Activated T-cell treated with anti-CD3 and anti-CD28 coated beads for 48 hours (primary cell): ENCODE results near the gene BCHE.
"Not testable (repeated sequence)": the region's sequence is repeated elsewhere in the genome, so short reads cannot be mapped to it uniquely, and the experiment has no call there.

ENCODE experiments used
- DNase-seq: peaks from one replicate; pipeline ENCODE4 v3.0.0-alpha.2; 2020; ENCODE audit warnings: low read depth

Gene BCHE

DNA sequence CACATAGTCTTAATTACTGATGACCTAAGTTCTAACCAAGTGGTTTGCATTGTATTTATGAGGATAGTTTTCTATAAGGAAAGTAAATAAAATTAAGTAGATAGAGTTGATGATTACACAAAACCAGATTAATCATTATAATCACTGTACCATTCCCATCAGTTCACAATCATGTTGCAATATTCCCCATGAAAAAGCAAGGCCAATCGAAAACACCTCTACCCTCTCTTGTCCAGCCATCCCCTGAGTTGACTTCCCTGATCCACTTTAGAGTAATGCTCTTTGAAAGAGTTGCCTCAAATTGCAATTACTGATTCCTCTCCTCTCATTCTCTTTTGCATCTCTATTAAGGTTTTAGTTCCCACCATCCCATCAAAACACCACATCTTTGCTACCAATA is 21.0 kb downstream of the BCHE start:
- DNase-seq: no peak

GRCh38 chr3:165815682-165816081 is 21.5 kb downstream of the BCHE start:
- no peak for DNase-seq

GRCh38 chr3:165814380-165814779 is 22.8 kb downstream of the BCHE start:
- DNase-seq: no peak

DNA sequence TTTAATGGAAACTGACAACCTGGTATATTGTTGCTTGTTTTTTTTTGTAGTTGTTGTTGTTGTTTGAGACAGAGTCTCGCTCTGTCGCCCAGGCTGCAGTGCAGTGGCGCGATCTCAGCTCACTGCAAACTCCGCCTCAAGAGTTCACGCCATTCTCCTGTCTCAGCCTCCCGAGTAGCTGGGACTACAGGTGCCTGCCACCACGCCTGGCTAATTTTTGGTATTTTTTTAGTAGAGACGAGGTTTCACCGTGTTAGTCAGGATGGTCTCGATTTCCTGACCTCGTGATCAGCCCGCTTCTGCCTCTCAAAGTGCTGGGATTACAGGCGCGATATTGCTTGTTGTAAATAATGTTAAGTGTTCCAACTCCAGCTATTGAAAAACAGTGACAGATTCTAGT is 29.3 kb downstream of the BCHE start:
- DNase-seq: not testable (repeated sequence)

DNA sequence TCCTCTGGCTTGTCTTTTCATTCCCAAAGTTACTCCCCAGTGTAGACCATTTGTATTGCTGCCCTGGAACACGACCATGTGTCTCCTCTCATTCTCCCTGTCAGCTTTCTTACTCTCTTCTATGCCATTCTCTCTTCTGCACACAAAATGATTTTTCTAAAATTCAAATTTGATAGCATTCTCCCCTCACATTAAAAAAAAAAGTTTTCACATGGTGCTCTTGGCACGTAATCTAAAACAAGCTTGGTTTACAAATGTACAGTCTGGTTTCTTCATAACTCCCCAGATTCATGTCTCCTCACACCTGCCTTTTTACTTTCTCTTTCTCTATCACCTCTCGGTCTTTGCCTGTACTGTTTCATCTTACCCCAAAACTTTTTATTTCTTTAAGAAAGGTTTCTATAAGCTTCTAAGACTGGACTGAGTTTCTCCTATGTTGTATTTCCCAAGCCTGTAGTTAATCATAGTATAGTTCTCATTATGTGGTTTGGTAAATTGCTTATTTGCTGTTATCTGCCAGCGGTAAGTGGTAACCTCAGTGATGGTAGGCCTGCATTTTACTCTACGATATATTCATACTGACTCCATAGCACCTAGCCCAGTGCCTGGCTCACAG is 31.2 kb downstream of the BCHE start:
- DNase-seq: no peak

DNA sequence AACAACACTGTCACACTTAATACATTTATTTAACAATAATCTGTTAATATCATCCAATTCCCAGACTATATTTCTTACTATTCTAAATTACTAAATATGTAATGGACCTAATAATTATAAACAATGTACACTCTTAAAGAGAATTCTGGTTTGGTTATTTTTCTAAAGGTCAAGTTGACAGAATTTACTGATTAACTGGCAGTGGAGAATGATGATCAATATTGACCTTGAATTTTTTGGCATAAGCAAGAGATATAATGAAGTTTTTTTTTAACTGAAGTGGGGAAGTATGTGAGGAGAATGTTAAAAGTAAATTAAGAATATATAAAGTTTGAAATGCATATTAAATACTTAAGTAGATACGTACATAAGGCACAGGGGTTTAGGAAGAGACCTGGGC is 33.8 kb downstream of the BCHE start:
- DNase-seq: no peak

GRCh38 chr3:165800970-165801369 is 36.3 kb downstream of the BCHE start:
- no peak for DNase-seq

DNA sequence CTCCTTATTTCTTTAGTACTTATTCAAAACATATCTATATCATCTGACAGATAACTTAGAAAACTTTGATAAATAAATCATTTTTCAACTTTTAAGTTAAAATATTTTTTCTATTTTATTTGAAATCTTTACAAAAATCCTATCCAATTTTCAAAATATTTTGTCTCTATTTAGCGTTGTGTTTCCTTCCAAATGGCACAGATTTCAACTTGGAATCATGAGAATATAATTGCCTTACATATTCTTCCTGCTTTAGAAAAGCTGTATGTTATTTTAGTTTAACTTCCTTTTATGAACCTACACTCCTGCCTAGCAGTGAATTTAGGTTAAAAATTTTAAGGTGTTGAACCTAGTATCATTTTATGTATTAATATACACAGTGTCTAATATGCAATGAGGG is 38.2 kb downstream of the BCHE start:
- no peak for DNase-seq

DNA sequence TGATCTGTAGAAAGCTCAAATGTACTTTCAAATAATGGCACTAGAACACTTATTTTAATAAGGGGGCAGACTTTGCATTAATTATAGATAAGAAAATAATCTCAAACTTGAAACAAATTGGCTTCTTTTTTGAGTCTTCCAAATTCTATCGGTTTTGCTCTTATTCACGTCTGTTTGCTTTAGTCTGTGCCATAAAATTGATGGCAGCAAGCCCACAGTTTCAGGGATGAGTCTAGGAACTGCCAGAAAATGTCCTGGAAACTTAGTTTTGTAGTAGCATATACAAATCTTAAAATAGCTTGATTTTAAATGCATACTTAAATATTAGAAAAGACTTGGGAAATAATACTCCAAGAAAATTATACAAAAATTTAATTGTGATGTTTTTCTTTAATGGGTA is 39.7 kb downstream of the BCHE start:
- DNase-seq: no peak

DNA sequence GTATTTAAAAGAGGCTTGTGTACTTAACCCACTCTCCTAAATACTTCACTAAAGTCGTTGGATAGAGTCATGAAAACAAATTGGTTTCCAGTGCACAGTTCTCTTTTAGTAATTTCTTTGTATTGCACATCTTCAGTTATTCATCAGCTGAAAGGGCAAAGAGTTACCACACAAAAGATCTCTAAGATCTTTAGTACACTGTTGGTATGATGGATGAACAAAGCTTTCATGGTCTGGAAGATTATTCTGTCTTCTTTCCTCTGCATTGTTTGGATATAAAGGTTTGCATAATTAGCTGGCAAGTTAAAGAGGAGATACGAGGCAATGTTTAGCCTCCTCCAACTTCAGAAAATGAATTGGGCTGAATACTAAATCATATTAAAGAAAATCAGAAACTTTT is 40.5 kb downstream of the BCHE start:
- no peak for DNase-seq

- no peak for DNase-seq
These were observed 48.7 kb downstream of the BCHE start for GRCh38 chr3:165788531-165788930.

- DNase-seq: no peak
These were observed 51.2 kb downstream of the BCHE start for GRCh38 chr3:165786013-165786412.

- no peak for DNase-seq
These were observed 52.9 kb downstream of the BCHE start for GRCh38 chr3:165784337-165784736.

DNA sequence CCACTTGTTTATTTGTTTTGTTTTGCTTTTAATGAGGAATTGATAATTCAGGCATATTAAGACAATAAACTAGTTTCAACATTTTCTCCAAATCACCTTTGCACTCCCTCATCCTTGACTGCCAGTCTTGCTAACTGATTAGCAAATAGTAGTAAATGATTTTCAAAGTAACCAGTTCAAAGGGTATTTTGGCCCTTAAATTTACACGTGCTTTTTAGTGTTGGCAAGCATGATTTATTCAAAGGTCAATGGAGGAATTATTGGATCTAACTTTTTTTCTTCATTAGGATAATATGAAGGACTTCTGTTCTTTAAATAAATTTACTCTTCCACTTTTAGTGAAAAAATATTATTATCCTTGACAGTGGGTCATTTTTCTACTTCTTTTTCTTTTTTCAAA is 53.8 kb downstream of the BCHE start:
- DNase-seq: no peak

GRCh38 chr3:165778891-165779290 is 58.3 kb downstream of the BCHE start:
- no peak for DNase-seq

DNA sequence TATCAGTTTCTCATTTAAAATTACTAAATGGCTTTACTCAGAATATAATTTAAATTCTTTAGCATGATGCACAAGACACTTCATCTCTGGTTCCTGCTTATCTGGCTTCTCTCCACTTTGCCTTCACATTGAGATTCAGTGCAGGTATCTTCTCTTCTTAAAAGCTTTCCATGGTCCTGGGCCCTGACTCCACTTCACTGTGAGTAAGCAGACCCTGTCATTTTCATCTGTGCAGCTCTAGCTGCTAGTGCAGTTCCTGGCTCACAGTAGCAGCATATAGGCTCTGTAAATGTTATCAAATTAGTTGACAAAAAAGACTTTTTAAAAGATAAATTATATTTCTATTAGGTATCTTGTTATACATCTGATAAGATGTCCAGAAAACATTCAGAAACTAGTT is 58.8 kb downstream of the BCHE start:
- no peak for DNase-seq

GRCh38 chr3:165775824-165776223 is 61.4 kb downstream of the BCHE start:
- no peak for DNase-seq

GRCh38 chr3:165770781-165771180 is 66.4 kb downstream of the BCHE start:
- DNase-seq: no peak

- no peak for DNase-seq
These were observed 68.5 kb downstream of the BCHE start for GRCh38 chr3:165768680-165769079.

- DNase-seq: no peak
These were observed 78.2 kb downstream of the BCHE start for GRCh38 chr3:165759041-165759440.

- DNase-seq: no peak
These were observed 81.7 kb downstream of the BCHE start for GRCh38 chr3:165755571-165755970.

GRCh38 chr3:165754219-165755007 is 82.8 kb downstream of the BCHE start:
- no peak for DNase-seq

GRCh38 chr3:165753560-165753959 is 83.7 kb downstream of the BCHE start:
- no peak for DNase-seq

DNA sequence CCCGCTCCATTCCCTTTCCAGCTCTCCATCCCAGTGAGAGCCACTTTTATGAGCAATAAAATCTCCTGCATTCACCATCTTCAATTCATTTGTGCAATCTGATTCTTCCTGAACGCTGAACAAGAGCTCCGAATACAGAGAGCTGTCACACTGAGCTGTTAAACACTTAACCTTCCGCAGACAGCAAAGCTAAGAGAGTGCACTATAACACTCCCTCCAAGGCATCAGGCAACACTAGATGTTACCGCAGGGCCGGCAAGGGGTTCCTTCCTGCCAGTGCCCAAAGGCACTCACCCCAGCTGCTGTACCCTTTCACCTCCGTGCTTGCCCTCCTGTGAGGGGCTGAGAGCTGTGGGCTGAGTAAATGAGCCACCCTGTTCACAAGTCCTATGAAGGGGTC is 85.6 kb downstream of the BCHE start:
- DNase-seq: no peak
